HS-27A (cell line): Measurements from ENCODE around the gene SLIT3.

Experiments
- DNase-seq: peaks from one replicate; pipeline ENCODE4 v3.0.0-alpha.2; 2012; ENCODE audit warnings: low read depth, missing footprints

Gene SLIT3

DNA sequence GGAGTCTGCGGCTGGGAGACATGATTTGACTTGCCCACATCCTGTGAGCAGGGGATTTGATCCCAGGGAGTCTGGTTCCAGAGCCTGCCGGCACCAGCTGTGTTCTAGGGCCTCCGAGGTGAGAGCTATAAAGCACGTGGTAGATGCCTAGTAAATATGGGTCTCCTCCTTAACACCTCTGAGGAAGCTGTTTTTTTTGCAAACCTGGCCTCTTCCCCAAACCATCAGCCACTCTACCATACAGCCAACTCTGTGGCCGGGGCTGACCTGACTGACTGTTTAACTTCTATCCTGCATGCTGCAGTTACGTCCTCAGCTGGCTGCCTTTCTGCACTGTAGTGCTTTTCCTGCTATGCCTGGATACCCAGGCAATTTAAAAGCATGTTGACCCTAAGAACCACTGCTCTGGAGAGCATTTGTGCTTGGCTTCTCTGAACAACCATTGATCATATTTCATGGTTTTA lies 220.5 kb downstream of the SLIT3 start:
- no peak for DNase-seq

DNA sequence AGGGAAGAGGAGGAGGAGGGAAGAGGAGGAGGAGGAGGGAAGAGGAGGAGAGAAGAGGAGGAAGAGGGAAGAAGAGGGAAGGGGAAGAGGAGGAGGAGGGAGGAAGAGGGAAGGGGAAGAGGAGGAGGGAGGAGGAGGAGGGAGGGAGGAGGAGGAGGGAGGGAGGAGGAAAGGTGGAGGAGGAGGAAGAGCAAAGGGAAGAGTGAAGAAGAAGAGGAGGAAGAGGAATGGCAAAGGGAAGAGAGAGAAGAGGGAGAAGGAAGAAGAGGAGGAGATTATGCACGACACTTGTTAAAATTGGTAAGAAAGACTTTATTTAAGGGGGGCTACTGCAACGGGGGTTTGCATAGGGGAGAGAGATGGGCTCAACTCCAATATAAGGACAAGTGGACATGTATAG lies 221.2 kb downstream of the SLIT3 start:
- no peak for DNase-seq

DNA sequence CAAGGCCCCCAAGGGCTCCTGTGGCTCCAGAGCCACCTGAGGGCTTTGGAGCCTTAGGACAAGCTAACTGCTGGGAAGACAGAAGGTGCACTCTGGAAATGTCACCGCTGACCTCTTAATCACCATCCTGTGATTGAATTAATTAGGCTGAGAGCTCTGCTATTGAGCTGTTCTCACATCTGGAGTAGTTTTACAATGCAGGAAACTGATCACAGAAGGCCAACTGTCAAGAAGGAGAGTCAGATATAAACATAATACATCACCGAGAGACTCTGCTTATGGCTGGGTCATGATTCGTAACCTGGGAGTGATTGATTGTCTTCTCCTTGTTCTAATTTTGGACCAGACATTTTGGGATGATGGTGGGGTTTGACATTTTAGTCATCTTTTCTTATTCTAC lies 226.1 kb downstream of the SLIT3 start:
- no peak for DNase-seq

DNA sequence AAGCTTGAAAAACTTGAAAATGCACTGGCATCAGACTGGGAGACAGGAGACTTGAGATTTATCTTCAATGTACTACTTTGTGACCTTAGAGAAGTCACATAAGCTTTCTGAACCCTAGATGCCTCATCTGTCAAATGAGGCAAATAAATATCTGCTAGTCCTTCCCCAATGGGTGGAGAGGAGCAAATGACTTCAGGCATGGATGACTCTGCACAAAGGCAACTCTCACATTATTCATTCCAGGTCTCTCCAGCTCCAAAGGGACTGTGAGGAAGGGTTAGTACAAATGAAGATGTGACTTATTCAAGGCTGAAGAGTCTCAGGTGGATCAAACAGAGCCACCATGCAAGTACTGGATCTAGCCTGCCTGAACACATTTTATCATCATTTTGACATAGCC lies 228.7 kb downstream of the SLIT3 start:
- no peak for DNase-seq

DNA sequence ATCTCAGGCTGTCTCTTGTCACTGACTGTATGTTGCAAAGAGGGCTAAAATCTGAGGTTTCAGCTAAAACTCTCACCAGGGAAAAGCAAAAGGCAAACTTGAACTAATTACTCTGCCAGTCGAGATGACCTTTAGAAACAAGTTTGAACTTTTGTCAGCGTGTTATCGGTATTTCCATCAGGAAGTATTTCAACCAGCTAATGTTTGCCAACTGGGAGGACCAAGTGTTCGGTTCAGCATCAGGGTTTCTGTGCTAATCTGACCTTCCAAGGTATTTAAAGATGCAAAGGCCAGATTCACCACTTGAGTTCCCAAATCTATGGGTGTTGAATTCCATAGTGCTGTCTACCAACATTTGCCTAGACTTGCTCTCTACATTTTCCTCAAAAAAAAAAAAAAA lies 230.5 kb downstream of the SLIT3 start:
- DNase-seq: no peak

DNA sequence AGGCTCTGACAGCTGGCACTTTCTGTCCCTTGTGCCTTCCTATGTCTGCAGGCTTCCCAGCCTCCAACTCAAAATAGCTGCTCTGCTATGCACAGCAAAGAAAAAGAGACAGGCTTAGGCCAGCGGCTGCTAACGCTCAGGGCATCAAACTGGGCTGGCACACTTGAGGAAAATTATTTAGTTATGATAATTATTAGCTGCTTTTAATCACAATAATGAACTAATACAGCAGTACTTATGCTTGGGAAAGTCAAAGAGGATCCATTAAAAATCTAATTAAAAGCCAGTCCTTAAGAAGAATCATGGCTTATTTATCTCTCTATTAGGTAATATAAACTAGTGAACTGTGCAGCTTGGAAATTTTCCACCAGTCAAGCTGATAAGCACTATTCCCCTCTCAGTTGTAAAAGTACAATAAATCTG lies 233.2 kb downstream of the SLIT3 start:
- no peak for DNase-seq

DNA sequence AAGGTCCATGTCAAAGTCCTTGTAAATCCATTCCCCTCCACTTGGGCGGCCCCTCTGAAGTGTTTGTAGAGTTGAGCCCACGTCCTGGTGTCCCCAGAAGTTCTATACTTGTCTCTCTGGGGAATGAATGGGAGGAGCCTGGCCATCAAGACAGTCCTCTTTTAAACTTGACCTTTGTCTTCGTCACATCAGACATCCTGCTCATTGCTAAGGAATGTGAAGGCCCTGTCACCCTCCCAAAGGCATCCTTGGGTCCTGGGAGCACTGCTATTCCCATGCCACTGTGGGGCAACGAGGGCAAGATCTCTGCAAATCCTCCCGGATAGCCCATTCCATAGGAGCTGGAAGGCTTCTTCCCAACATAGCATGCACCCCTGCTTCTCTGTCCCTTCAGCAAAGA lies 235.5 kb downstream of the SLIT3 start:
- DNase-seq: no peak

DNA sequence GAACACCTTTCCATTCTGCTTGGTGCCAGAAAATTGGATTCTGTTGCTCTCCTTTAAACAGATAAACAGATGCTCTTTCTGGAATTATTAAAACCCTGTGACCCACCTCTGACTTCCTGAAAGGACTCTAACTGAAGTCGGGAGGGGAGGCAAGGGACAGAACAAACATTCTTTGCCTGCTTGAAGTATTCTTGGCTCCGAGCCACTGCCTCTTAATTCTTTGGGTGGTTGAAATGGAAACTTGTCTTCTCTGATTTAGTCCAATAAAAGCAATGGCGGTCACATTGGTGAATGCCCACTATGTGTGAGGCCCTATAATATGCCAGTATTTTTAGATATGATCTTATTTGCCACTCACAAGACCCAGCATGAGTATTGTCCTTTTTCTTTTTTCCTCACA lies 236.8 kb downstream of the SLIT3 start:
- DNase-seq: no peak

DNA sequence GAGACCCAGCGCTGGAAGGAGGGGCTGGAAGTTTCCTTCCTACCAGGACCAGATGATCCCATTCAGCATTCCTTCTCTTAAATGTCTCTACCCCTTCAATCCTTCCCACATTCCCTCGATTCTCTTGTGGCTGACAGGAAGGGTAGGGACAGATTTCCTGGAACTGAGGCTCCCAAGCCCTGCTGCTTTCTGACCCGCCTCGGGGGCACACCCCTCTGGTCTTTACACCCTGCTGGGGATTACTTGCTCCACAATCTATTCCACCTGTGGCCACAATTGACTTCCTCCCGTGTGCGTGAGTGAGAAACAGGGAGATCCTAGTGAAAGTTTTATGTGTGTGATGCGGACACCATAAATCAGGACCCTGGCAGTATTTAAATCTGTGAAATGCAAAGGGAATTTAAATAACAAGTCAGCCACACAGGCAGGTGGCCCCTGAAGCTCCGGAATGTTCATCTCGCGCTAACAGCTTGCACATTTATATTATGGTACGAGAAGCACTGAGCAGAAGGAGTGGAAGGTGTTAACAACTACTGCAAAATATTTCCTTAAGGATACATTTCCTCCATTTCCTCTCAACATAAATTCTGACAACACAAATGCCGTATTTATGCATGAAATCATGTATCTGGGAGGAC lies 237.5 kb downstream of the SLIT3 start:
- DNase-seq: no peak

DNA sequence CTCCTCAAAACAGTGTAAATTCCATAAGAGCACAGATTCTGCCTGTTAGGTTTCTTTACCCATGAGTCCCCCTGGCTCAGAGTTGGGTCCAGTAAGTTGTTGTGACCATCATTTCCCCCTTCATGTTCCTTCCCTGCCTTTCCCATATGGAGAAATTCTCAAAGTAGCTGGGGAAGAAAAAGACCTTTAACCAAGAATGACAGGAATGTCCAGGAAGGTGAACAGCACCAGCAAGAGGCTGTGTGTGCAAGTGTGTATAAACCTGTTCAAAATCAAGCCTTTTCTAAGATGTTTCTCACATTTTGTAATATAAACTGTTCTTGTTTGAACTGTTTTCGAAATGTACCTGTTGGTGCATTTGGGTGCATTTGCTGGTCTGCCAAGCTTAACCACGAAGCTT lies 238.2 kb downstream of the SLIT3 start:
- no peak for DNase-seq

DNA sequence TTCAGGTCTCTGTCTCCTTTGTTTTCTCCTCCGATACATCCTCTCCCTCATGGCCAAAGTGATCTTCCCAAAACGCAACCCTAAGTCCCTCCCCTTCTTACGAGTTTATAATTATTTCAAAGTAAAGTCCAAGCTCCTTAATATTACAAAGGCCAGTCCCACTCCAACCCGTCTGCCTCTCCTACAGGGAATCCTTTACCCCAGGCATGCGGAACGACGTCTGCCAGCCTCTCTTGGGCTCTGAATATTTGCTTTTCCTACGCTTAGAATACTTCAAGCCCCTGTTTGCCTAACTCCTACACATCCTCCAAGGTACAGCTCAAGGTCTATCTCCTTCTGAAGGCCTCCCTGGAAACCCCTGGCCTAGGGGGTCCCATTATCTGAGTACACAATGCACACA lies 246.4 kb downstream of the SLIT3 start:
- DNase-seq: no peak

DNA sequence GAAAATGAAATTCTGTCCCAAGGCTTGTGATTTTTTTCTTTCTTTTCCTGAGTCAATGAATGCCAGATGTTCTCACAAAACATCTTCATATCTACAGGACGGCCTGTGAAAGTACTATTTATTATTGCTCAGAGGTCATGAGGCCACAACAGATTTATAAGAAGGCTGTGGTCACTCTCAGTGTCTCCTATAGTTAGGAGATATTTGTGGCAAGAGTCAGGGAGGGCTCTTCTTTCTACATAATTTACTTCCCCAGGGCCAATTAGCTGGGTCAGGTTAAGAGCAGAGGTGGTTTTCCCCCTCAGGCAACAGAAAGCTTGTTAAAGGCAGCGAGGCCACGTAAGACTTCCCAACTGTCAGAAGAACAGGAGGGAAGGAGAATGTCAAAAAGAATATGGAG lies 248.7 kb downstream of the SLIT3 start:
- DNase-seq: no peak

DNA sequence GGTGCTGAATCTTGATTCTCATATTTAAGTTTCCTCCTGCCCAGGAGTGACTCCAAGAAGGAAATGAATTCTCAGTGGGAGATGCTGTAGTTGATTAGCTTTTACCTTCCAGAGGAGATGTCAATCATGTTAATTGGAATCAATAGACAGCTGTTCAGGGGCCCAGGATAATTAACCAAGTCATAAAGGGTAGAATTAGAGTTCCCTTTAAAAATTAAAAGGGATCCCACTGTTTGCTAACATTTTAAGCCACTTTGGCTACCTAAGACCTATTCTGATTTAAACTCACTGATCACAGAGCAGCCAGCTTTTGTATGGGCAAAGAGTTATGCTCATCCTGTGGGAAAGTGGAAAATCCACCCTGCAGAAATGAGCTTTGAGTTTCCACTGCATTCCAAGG lies 249.6 kb downstream of the SLIT3 start:
- no peak for DNase-seq

DNA sequence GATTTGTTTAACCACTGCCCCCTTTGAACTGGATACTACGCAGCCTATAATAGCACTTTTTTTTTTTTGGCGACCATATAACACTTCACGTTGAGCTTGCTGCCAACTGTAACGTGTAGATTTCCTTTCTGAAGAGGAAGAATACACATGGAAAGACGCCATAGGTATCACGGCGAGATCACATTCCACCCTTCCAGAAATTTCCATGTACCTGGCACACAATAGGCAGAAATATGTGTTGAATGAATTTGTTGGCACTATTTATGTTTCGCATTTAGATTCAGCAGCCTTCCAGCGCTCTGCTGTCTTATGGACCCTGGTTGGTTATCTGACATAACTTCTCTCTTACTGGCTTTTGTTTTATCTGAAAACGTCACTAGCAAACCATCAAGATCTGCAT lies 250.3 kb downstream of the SLIT3 start:
- no peak for DNase-seq

DNA sequence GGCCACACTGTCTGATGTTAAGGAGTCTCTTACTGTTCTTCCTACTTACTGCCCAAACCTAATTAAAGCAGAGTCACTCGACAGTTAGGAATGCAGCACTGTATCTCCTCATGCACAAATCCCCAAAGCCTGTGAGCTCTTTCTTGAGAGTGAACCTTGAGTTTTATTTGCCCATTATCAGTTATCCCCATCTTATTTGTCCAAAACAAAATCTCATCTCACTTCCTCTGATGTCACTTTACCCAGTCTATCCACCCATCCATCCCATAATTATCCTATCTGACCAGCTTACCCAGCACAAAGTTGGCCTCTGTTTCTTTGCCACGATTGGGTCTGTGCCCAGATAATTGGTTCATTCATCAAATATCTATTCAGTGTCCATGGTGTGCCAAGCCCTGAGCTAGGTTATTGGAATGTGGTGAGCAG lies 250.8 kb downstream of the SLIT3 start:
- no peak for DNase-seq

DNA sequence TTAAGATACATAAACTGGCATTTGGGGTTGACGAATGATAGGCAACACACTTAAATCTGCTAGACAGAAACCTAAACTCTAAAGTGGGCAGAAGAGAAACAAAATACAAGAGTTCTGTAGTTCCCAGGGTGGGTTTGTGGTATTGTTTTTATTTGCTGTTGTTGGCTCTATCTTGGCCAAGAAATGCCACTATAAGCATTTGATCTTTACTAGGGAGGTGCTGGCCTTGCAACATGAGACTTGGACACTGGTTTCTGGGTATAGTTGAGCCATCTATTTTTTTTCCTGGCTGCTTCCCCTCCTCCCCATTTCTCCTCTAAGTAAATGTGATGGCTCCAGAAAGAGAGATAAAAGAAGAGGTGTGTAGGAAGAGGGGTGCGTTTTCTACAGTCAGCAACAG lies 251.2 kb downstream of the SLIT3 start:
- DNase-seq: no peak

DNA sequence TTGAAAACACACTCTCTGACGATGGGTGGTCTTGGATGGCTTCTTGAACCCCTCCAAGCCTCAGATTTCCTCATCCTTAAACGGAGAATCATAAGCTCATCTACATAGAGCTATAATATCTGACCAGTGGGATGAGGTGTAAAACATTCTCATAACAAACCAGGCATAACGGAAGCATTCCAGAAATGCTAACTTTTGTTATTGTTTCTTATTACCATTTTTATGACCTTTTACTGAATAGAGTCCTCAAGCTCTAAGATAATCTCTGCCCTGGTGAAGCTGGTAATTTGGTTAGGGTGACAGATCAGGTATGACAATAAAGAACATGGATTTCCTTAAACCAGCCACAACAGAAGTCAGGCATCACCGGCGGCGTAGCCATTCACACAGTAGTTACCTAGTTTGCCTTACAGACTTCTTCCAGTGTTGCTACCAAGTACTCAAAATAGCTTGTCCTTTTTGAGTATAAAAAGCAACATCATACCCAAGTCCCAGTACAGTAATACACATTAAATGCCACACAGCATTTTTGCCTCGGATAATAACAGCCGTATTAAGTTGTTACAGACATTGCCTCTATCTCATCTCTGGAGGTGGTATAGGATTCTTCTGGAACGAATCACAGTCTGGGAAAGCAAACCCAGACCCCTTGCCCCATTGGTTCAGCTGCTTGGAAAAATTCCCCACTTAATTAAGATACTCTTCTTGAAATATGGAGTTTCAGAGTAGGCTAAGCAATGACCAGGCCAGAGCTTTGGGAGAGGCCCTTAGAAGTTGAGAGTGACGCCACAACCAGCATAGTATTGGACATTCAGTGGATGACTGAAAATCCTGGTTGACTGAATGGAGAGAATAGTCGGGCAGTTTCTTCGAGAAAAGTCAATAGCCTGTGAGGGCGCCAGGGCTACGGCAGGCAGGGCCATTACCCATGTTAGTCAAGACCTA lies 252.5 kb downstream of the SLIT3 start:
- DNase-seq: no peak

DNA sequence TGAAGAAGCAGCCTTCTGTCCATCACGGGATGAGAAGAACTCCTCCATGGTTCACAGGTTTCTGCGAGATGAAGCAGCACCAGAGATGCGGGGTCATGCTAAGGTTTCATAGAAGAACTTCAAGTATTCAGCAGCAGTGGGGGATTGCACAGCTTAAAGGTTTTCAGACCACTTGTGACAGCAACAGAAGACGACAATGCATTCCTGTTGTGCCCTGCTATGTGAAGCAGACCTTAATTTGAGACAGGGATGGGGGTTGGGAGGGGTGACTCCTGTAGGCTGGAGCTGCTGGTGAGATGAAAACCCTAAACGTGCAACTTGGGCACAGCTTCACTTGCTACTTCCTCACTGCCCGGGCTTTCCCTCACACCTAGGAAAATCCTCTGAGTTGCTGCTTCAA lies 256.0 kb downstream of the SLIT3 start:
- no peak for DNase-seq

DNA sequence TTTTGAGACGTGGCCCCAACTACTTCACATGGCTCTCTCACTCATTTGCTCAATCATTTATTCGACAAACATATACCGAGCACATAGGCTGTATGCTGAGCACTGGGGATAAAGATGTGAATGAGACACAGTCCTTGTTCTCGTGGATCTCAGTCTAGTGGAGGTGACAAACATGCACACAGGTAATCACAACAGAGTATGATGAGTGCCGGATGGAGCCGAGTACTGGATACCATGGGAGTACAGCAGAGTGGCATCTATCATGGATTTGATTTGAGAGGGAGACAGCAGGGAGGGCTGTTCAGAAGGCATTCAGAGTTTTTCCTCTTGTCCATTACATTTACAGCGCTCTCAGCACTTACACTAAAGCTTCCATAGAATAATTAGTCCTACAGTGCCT lies 259.8 kb downstream of the SLIT3 start:
- DNase-seq: no peak

DNA sequence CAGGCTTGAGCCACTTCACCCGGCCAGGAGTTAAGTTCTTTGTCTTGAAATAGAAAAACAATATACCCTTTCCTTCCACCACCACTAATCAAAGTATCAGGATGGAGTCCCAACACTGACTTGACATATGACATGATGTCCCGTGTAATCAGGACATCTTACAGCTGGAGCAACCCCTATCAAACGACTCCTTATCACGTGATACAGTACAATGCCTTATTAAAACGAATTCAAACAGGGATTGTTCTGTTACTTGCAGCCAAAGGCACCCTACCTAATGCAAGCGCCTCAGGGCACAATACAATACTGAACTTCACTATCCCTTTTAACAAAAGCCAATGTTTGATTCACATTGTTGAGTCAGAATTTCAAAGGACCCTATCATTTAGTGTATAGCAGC lies 261.3 kb downstream of the SLIT3 start:
- DNase-seq: no peak

DNA sequence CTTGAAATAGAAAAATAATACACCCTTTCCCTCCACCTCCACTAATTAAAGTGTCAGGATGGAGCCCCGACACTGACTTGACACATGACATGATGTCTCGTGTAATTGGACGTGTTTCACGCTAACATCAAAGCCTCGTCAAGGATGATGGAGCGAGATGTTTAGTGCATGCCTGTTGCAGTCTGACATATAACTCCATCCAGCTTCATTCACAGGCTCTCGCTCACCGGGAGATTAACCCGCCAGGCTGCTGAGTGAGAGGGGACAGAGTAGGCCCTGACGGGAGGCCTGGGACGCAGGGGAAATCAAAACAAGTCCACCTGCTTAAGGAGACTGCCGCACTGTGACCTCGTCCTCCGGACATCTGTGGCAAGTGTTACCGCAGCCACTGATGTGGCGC lies 263.5 kb downstream of the SLIT3 start:
- DNase-seq: no peak

DNA sequence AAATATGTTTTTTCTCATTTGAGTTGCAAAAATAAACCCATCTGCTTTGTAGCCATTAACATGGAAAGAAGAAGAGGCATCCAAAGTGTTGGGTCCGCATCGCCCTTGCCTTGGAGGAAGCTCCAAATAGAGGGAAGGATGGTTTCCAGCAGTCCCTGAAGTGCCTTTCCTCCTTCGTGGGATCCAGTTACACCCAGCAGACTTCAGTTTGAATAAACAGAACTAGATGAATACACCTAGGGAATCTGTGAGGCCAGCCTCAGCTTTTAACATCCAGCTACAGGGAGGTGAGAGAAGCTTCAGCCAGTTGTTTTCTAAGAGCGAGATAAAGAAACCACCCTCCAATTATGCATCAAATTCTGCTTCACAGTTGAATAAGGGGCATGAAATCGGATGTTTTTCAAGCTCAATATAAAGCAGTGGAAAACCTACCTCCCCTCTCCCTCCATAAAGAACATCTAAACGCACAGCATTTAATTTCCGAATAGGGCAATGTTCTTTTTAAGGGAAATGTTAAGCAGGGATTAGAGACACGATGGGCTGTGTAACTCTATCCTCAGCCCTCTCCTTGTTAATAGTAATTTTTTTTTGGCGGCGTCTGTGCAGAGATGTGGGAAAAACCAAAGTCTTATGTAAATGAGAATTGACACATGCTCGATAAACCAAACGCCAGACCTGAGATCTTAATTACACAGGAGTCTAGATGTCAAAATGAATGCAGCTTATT lies 264.7 kb downstream of the SLIT3 start:
- no peak for DNase-seq
